Measurements from ENCODE around the gene SMPD1.

SMPD1 gene

DNA sequence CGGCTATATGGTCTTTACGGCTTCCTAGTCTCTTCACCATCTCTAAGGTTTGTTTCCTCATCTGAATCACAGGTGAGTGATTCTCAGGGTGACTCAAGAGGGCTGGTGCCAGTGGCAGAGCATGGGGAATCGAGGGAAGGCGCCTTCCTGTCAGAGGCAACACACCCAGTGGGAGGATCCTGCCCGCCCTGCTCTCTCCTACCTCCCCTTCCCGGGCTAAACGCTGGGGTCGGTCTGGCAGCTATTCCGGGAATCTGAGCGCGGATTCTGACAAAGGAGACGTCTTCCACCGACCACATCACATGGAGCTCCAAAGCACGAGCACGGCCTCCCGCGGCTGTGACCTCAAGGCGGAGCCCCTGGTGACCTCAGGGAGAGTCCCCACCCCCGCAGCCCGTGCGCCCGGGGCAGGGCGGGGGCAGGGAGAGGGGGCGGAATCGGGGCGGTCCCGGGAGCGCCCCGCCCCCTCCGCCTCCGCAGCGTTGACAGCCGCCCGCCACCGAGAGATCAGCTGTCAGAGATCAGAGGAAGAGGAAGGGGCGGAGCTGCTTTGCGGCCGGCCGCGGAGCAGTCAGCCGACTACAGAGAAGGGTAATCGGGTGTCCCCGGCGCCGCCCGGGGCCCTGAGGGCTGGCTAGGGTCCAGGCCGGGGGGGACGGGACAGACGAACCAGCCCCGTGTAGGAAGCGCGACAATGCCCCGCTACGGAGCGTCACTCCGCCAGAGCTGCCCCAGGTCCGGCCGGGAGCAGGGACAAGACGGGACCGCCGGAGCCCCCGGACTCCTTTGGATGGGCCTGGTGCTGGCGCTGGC is at the start of gene SMPD1:
Gene SMPD1, plus strand, starts transcription at position 570 of the 813 bp plus-strand sequence. Its CDS starts 125 bp downstream, at position 695.
- Histone ChIP-seq H3K9ac (ENCODE audit: low read length in 5 of 5) (peak within 1 kb of the TSS; percentile 75 to 91 (median 80)), H3K27me3 (ENCODE audit: control insufficient read depth in 5 of 5, insufficient read depth in 4 of 5, low read length in 5 of 5) (no peaks in the 10 kb centered on the region), H3K4me3 (ENCODE audit: low read depth in 1 of 5, low read length in 5 of 5) (peak within 1 kb of the TSS; percentile 66 to 88 (median 82)), H3K27ac (ENCODE audit: low read depth, low read length) (peak within 1 kb of the TSS; percentile 85), H3K36me3 (ENCODE audit: control insufficient read depth in 5 of 5, insufficient read depth in 5 of 5, low read length in 5 of 5) (peaks cover 0 to 24% (median 15%) of the 10 kb centered on the region in 5 donors), H3K4me1 (ENCODE audit: control insufficient read depth in 5 of 5, insufficient read depth in 5 of 5, low read length in 5 of 5) (peaks cover 7 to 21% (median 18%) of the 10 kb centered on the region in 5 donors), H3K9me3 (ENCODE audit: control insufficient read depth in 5 of 5, low read length in 5 of 5) (no peaks in the 10 kb centered on the region)

GRCh38 chr11:6345366-6345765 is 44.9 kb upstream of the SMPD1 start:
- Histone ChIP-seq H3K27ac (ENCODE audit: low read depth, low read length) (no peak overlapping the region), H3K9ac (ENCODE audit: low read length in 5 of 5) (no peak overlapping the region), H3K36me3 (ENCODE audit: control insufficient read depth in 5 of 5, insufficient read depth in 5 of 5, low read length in 5 of 5) (no peaks in the 10 kb centered on the region), H3K4me3 (ENCODE audit: low read depth in 1 of 5, low read length in 5 of 5) (no peak overlapping the region), H3K4me1 (ENCODE audit: control insufficient read depth in 5 of 5, insufficient read depth in 5 of 5, low read length in 5 of 5) (no peaks in the 10 kb centered on the region), H3K9me3 (ENCODE audit: control insufficient read depth in 5 of 5, low read length in 5 of 5) (no peaks in the 10 kb centered on the region), H3K27me3 (ENCODE audit: control insufficient read depth in 5 of 5, insufficient read depth in 4 of 5, low read length in 5 of 5) (no peaks in the 10 kb centered on the region)

DNA sequence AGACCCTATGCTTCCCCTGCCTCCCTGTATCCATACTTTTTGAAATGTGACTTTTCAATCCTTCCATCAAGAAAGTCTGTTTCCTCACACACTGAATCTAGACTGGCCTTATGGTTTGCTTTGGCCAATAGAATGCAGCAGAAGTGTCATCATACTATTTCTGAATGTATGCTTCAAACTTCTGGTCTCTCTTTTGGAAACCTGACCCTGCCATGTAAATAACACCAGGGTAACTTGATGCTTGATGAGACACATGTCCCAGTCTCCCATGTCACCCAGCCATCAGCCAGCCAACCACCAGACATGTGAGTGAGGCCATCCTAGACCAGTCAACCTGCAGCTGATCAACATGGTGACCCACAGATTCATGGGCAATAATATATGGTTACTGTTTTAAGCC is 40.2 kb upstream of the SMPD1 start:
- no peak overlapping the region for H3K4me3 ChIP-seq (ENCODE audit: low read depth in 1 of 5, low read length in 5 of 5)
- H3K27ac ChIP-seq (ENCODE audit: low read depth, low read length): no peak overlapping the region
- H3K36me3 ChIP-seq (ENCODE audit: control insufficient read depth in 5 of 5, insufficient read depth in 5 of 5, low read length in 5 of 5): no peaks in the 10 kb centered on the region
- H3K9me3 ChIP-seq (ENCODE audit: control insufficient read depth in 5 of 5, low read length in 5 of 5): no peaks in the 10 kb centered on the region
- H3K4me1 ChIP-seq (ENCODE audit: control insufficient read depth in 5 of 5, insufficient read depth in 5 of 5, low read length in 5 of 5): peaks cover 0 to 5% (median 0%) of the 10 kb centered on the region in 5 donors
- no peak overlapping the region for H3K9ac ChIP-seq (ENCODE audit: low read length in 5 of 5)
- H3K27me3 ChIP-seq (ENCODE audit: control insufficient read depth in 5 of 5, insufficient read depth in 4 of 5, low read length in 5 of 5): no peaks in the 10 kb centered on the region

- Histone ChIP-seq H3K4me1 (ENCODE audit: control insufficient read depth in 5 of 5, insufficient read depth in 5 of 5, low read length in 5 of 5) (peaks cover 0 to 5% (median 0%) of the 10 kb centered on the region in 5 donors), H3K36me3 (ENCODE audit: control insufficient read depth in 5 of 5, insufficient read depth in 5 of 5, low read length in 5 of 5) (no peaks in the 10 kb centered on the region), H3K27me3 (ENCODE audit: control insufficient read depth in 5 of 5, insufficient read depth in 4 of 5, low read length in 5 of 5) (no peaks in the 10 kb centered on the region), H3K27ac (ENCODE audit: low read depth, low read length) (no peak overlapping the region), H3K9ac (ENCODE audit: low read length in 5 of 5) (no peak overlapping the region), H3K4me3 (ENCODE audit: low read depth in 1 of 5, low read length in 5 of 5) (no peak overlapping the region), H3K9me3 (ENCODE audit: control insufficient read depth in 5 of 5, low read length in 5 of 5) (no peaks in the 10 kb centered on the region)
Observed at GRCh38 chr11:6350486-6350885, 39.8 kb upstream of the SMPD1 start.

- H3K27me3 ChIP-seq (ENCODE audit: control insufficient read depth in 5 of 5, insufficient read depth in 4 of 5, low read length in 5 of 5): no peaks in the 10 kb centered on the region
- no peaks in the 10 kb centered on the region for H3K36me3 ChIP-seq (ENCODE audit: control insufficient read depth in 5 of 5, insufficient read depth in 5 of 5, low read length in 5 of 5)
- no peak overlapping the region for H3K9ac ChIP-seq (ENCODE audit: low read length in 5 of 5)
- no peaks in the 10 kb centered on the region for H3K9me3 ChIP-seq (ENCODE audit: control insufficient read depth in 5 of 5, low read length in 5 of 5)
- H3K4me3 ChIP-seq (ENCODE audit: low read depth in 1 of 5, low read length in 5 of 5): no peak overlapping the region
- H3K27ac ChIP-seq (ENCODE audit: low read depth, low read length): no peak overlapping the region
- H3K4me1 ChIP-seq (ENCODE audit: control insufficient read depth in 5 of 5, insufficient read depth in 5 of 5, low read length in 5 of 5): peaks cover 0 to 5% (median 0%) of the 10 kb centered on the region in 5 donors
Observed at GRCh38 chr11:6351782-6352382, 38.4 kb upstream of the SMPD1 start.

DNA sequence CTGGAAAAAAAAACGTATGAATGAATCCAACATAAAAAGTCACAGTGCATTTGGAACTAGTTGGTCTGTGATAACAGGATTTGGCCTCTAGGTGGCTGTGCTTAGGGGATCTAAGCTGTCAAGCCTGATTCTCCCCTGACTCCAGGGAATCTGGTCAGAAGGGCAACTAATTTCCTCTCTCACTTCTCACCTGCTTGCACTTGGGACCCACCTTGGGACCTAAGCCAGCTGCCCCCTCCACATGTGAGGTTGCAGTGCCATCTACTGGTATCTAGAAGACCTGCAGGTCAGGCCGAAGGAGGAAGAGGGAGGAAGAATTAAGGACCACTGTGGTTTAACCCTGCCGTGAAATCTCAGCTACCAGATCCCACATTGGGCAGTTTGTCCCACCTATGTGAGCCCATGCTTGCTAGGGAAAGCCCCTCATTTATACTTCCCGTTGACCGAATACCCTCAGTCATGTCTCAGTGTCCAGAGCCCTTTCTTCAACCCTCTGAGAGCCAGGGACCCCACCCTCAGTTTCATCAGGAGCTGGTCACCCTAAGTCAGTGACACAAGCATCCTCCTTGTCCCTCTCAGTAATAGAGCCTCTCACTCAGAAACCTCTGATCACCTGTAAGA is 36.8 kb upstream of the SMPD1 start:
- Histone ChIP-seq H3K36me3 (ENCODE audit: control insufficient read depth in 5 of 5, insufficient read depth in 5 of 5, low read length in 5 of 5) (no peaks in the 10 kb centered on the region), H3K4me3 (ENCODE audit: low read depth in 1 of 5, low read length in 5 of 5) (no peak overlapping the region), H3K9ac (ENCODE audit: low read length in 5 of 5) (no peak overlapping the region), H3K27ac (ENCODE audit: low read depth, low read length) (no peak overlapping the region), H3K9me3 (ENCODE audit: control insufficient read depth in 5 of 5, low read length in 5 of 5) (no peaks in the 10 kb centered on the region), H3K27me3 (ENCODE audit: control insufficient read depth in 5 of 5, insufficient read depth in 4 of 5, low read length in 5 of 5) (no peaks in the 10 kb centered on the region), H3K4me1 (ENCODE audit: control insufficient read depth in 5 of 5, insufficient read depth in 5 of 5, low read length in 5 of 5) (peaks cover 0 to 5% (median 0%) of the 10 kb centered on the region in 5 donors)

DNA sequence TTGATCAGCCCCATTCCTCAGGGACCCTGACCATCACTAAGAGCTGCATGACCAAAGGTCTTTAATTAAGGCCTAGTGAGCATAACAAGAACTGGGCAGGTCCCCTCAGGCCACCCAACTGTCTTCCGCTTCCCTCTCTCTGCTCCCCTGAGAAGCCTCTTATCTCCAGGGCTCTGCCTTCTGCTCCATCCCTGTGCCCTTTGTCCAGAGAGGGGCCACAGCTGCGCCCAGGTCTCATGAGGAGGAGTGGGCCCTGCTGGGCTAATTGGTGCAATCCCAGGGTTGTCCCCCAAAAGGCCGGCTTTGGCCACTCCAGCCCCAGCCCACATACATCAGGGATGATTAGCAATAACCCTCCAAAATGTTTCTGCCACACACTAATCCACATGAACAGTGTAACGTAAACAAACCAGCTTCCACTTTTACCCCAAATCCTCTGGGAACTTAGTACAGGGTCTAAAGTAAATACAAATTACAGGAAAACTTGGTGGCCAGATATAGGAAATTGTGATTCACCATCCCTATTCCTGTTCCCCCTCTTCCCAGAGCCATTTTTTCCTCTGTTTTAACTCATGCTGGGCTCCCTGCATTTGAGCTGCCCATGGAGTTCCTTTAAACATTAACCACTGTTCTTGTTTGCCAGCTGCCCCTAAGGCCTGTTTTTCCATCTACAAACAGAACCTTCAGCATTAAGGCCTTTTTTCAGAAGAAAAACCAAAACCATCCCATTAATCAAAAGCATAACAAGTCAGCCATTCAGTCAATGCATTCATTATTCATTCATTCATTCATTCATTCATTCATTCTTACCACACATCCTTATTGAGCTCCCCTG is 35.4 kb upstream of the SMPD1 start:
- Histone ChIP-seq H3K9me3 (ENCODE audit: control insufficient read depth in 5 of 5, low read length in 5 of 5) (no peaks in the 10 kb centered on the region), H3K27ac (ENCODE audit: low read depth, low read length) (no peak overlapping the region), H3K4me3 (ENCODE audit: low read depth in 1 of 5, low read length in 5 of 5) (no peak overlapping the region), H3K9ac (ENCODE audit: low read length in 5 of 5) (no peak overlapping the region), H3K27me3 (ENCODE audit: control insufficient read depth in 5 of 5, insufficient read depth in 4 of 5, low read length in 5 of 5) (no peaks in the 10 kb centered on the region), H3K4me1 (ENCODE audit: control insufficient read depth in 5 of 5, insufficient read depth in 5 of 5, low read length in 5 of 5) (peaks cover 0 to 5% (median 0%) of the 10 kb centered on the region in 5 donors), H3K36me3 (ENCODE audit: control insufficient read depth in 5 of 5, insufficient read depth in 5 of 5, low read length in 5 of 5) (no peaks in the 10 kb centered on the region)

GRCh38 chr11:6356503-6357055 is 33.7 kb upstream of the SMPD1 start:
- Histone ChIP-seq H3K27me3 (ENCODE audit: control insufficient read depth in 5 of 5, insufficient read depth in 4 of 5, low read length in 5 of 5) (no peaks in the 10 kb centered on the region), H3K4me1 (ENCODE audit: control insufficient read depth in 5 of 5, insufficient read depth in 5 of 5, low read length in 5 of 5) (peaks cover 0 to 7% (median 0%) of the 10 kb centered on the region in 5 donors), H3K4me3 (ENCODE audit: low read depth in 1 of 5, low read length in 5 of 5) (no peak overlapping the region), H3K27ac (ENCODE audit: low read depth, low read length) (no peak overlapping the region), H3K9ac (ENCODE audit: low read length in 5 of 5) (no peak overlapping the region), H3K9me3 (ENCODE audit: control insufficient read depth in 5 of 5, low read length in 5 of 5) (no peaks in the 10 kb centered on the region), H3K36me3 (ENCODE audit: control insufficient read depth in 5 of 5, insufficient read depth in 5 of 5, low read length in 5 of 5) (no peaks in the 10 kb centered on the region)

DNA sequence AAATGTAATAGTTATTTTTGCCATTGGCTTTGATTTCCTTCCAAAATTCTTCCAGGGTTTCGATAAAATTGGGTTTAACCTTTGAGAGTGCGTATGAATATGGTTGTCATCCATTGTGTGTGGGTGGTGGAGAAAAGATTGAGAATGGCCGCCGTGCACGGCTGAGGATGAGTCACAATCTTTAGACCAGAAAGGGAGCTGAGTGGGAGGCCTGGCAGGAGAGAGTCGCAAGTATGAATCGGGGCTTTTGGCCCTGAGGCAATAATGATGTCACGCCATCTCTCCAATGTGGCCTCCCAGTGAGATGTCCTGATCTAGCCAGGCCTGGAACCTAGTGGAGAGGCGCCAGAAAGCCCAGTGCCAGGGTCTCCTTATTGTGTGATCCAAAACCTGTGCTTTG is 33.1 kb upstream of the SMPD1 start:
- peaks cover 0 to 7% (median 0%) of the 10 kb centered on the region in 5 donors for H3K4me1 ChIP-seq (ENCODE audit: control insufficient read depth in 5 of 5, insufficient read depth in 5 of 5, low read length in 5 of 5)
- no peak overlapping the region for H3K9ac ChIP-seq (ENCODE audit: low read length in 5 of 5)
- H3K36me3 ChIP-seq (ENCODE audit: control insufficient read depth in 5 of 5, insufficient read depth in 5 of 5, low read length in 5 of 5): no peaks in the 10 kb centered on the region
- H3K27ac ChIP-seq (ENCODE audit: low read depth, low read length): no peak overlapping the region
- no peak overlapping the region for H3K4me3 ChIP-seq (ENCODE audit: low read depth in 1 of 5, low read length in 5 of 5)
- H3K27me3 ChIP-seq (ENCODE audit: control insufficient read depth in 5 of 5, insufficient read depth in 4 of 5, low read length in 5 of 5): no peaks in the 10 kb centered on the region
- no peaks in the 10 kb centered on the region for H3K9me3 ChIP-seq (ENCODE audit: control insufficient read depth in 5 of 5, low read length in 5 of 5)
